ENCODE measurements around the gene PARVA. TPM values are rescaled to one million over a fixed set of nuclear protein-coding genes. Genes with fewer than 3 reads are reported as not detected.

The PARVA gene
- total RNA-seq, 1 donor from 2014 or later = 15.0 TPM

DNA sequence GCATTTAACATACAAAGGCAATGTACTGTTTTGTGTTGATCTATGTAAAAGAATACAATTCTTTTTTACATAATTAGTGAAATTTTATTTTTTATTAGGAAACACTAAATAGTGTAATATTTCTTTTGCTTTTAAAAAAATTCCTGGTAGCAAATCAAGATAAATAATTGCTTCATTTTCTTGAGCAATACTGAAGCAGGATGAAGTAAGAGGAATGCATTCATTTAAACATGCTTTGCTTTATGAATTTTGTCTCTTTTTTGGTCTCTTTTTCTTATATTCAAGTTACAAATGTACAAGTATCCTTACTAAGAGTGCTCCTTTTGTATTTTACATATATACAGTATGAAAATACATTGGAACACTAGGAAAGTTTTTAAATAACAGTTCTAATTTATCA, 152.4 kb downstream of the PARVA start:
- H3K9me3 Mint-ChIP-seq (ENCODE audit: unreplicated experiment) = no peaks in the 10 kb centered on the region
- H3K36me3 Mint-ChIP-seq (ENCODE audit: unreplicated experiment) = peaks cover 6% of the 10 kb centered on the region
- H3K4me1 Mint-ChIP-seq (ENCODE audit: low read depth, unreplicated experiment) = no peaks in the 10 kb centered on the region
- no peak for DNase-seq
- no peaks in the 10 kb centered on the region for H3K27me3 Mint-ChIP-seq (ENCODE audit: unreplicated experiment)
- no peak overlapping the region for H3K27ac Mint-ChIP-seq (ENCODE audit: unreplicated experiment)
- H3K4me3 Mint-ChIP-seq (ENCODE audit: unreplicated experiment) = no peak overlapping the region
- TF ChIP-seq, protein P1, sequence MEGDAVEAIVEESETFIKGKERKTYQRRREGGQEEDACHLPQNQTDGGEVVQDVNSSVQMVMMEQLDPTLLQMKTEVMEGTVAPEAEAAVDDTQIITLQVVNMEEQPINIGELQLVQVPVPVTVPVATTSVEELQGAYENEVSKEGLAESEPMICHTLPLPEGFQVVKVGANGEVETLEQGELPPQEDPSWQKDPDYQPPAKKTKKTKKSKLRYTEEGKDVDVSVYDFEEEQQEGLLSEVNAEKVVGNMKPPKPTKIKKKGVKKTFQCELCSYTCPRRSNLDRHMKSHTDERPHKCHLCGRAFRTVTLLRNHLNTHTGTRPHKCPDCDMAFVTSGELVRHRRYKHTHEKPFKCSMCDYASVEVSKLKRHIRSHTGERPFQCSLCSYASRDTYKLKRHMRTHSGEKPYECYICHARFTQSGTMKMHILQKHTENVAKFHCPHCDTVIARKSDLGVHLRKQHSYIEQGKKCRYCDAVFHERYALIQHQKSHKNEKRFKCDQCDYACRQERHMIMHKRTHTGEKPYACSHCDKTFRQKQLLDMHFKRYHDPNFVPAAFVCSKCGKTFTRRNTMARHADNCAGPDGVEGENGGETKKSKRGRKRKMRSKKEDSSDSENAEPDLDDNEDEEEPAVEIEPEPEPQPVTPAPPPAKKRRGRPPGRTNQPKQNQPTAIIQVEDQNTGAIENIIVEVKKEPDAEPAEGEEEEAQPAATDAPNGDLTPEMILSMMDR (IDR thresholded peaks at IDR 0.05; ENCODE audit: partially characterized antibody, unreplicated experiment) = no peak

DNA sequence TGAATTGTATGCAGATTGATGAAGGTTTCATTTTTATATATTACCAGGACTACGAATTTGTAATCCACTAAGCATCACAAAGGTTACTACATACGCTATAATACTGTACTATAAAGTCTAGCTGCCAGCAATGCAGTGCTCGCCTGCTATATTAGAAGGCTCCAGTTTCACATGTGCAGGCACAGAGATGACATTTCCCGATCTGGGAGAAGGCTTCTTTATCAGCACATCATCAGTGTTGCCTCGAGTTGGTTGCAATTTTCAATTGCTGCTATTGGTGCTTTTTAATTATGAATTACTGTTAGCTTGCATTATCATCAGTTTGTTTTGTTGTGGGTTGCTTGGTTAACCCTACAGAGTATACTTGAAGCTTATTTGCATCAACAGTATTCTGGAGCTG, 153.6 kb downstream of the PARVA start:
- DNase-seq = no peak
- TF ChIP-seq, protein P1 (IDR thresholded peaks at IDR 0.05; ENCODE audit: partially characterized antibody, unreplicated experiment) = no peak
- H3K36me3 Mint-ChIP-seq (ENCODE audit: unreplicated experiment) = peaks cover 11% of the 10 kb centered on the region
- no peaks in the 10 kb centered on the region for H3K27me3 Mint-ChIP-seq (ENCODE audit: unreplicated experiment)
- no peak overlapping the region for H3K4me3 Mint-ChIP-seq (ENCODE audit: unreplicated experiment)
- H3K9me3 Mint-ChIP-seq (ENCODE audit: unreplicated experiment) = no peaks in the 10 kb centered on the region
- no peaks in the 10 kb centered on the region for H3K4me1 Mint-ChIP-seq (ENCODE audit: low read depth, unreplicated experiment)
- no peak overlapping the region for H3K27ac Mint-ChIP-seq (ENCODE audit: unreplicated experiment)

DNA sequence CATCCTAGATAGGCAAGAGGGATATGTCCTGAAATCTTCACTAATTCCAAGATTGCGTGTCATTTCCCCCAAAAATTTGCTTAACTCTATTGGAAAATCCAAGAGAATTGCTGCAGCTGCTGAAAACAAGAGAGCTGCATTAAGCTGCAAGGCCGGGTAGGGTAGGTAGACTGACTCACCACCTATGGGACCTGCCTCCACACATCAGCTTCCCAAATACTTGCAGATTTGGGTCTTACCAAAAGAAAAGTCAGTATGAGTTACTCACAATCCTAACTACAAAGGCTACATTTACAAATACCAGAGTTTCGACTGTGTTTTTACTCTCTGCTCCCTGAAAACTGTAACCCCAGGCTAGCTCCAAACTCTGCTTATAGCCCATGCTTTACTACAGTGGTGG, 154.3 kb downstream of the PARVA start:
- Mint-ChIP-seq H3K9me3 (ENCODE audit: unreplicated experiment) (no peaks in the 10 kb centered on the region), H3K4me3 (ENCODE audit: unreplicated experiment) (no peak overlapping the region), H3K27ac (ENCODE audit: unreplicated experiment) (no peak overlapping the region), H3K4me1 (ENCODE audit: low read depth, unreplicated experiment) (no peaks in the 10 kb centered on the region), H3K36me3 (ENCODE audit: unreplicated experiment) (peaks cover 11% of the 10 kb centered on the region), H3K27me3 (ENCODE audit: unreplicated experiment) (no peaks in the 10 kb centered on the region)
- TF ChIP-seq, protein P1 (IDR thresholded peaks at IDR 0.05; ENCODE audit: partially characterized antibody, unreplicated experiment) = no peak
- DNase-seq = no peak

DNA sequence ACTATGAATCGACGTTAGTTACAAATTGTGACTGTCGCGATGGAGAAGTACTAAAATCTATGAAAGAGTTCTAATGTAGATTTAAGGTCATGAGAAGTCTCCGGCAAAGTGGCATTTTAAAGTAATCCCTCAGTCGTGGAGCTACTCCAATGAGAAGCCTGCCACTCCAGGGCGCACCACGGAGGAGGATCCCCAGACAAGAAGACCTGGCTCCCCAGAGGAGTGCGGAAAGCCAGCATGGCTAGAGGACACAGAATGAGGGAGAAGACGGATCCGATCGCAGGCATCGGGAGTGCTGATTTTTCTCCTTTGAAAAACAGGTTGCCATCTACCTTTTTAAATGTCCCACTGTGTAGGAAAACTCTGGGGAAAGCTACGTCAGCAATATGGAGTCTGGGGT, 155.2 kb downstream of the PARVA start:
- H3K9me3 Mint-ChIP-seq (ENCODE audit: unreplicated experiment) = no peaks in the 10 kb centered on the region
- no peaks in the 10 kb centered on the region for H3K4me1 Mint-ChIP-seq (ENCODE audit: low read depth, unreplicated experiment)
- TF ChIP-seq, protein P1 (IDR thresholded peaks at IDR 0.05; ENCODE audit: partially characterized antibody, unreplicated experiment) = no peak
- peaks cover 11% of the 10 kb centered on the region for H3K36me3 Mint-ChIP-seq (ENCODE audit: unreplicated experiment)
- DNase-seq = no peak
- H3K27ac Mint-ChIP-seq (ENCODE audit: unreplicated experiment) = no peak overlapping the region
- H3K27me3 Mint-ChIP-seq (ENCODE audit: unreplicated experiment) = no peaks in the 10 kb centered on the region
- no peak overlapping the region for H3K4me3 Mint-ChIP-seq (ENCODE audit: unreplicated experiment)

DNA sequence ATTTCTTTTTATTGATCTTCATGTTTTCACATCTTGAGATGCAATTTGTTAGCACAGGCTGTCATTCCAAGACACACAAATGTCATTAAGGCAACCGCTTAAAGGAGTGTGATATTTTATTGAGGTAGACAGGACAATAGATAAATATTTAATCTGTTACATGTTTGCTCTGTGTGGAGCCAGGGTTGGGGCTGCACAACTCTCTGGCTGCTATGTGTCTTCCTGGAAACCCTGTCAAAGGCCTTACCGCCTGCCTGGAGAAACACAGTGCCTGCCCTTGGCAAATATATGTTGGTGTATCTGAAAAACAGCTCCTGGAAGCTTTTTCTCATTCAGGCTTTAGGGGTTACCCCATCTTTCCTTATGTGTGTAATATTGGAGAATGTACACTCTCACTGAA, 157.2 kb downstream of the PARVA start:
- no peaks in the 10 kb centered on the region for H3K4me1 Mint-ChIP-seq (ENCODE audit: low read depth, unreplicated experiment)
- no peak overlapping the region for H3K4me3 Mint-ChIP-seq (ENCODE audit: unreplicated experiment)
- H3K36me3 Mint-ChIP-seq (ENCODE audit: unreplicated experiment) = peaks cover 11% of the 10 kb centered on the region
- DNase-seq = no peak
- no peaks in the 10 kb centered on the region for H3K9me3 Mint-ChIP-seq (ENCODE audit: unreplicated experiment)
- no peak overlapping the region for H3K27ac Mint-ChIP-seq (ENCODE audit: unreplicated experiment)
- TF ChIP-seq, protein P1 (IDR thresholded peaks at IDR 0.05; ENCODE audit: partially characterized antibody, unreplicated experiment) = no peak
- peaks cover 3% of the 10 kb centered on the region for H3K27me3 Mint-ChIP-seq (ENCODE audit: unreplicated experiment)
